ENCODE measurements around the gene KHNYN.

KHNYN gene

GRCh38 chr14:24425704-24426103 lies 4.0 kb upstream of the KHNYN start:
- FAIRE-seq = no peak

GRCh38 chr14:24426150-24426911 lies 3.4 kb upstream of the KHNYN start:
- FAIRE-seq = no peak

GRCh38 chr14:24426912-24427536 lies 2.7 kb upstream of the KHNYN start:
- FAIRE-seq = no peak

- FAIRE-seq = no peak
Measured at GRCh38 chr14:24427537-24428508, 1.9 kb upstream of the KHNYN start.

- FAIRE-seq = no peak
Measured at GRCh38 chr14:24428628-24429394, 943 bp upstream of the KHNYN start.

GRCh38 chr14:24430143-24430681 lies 458 bp downstream of the KHNYN start:
- no peak for FAIRE-seq

- FAIRE-seq = no peak
Measured at GRCh38 chr14:24430682-24431568, 1.2 kb downstream of the KHNYN start.

- FAIRE-seq = no peak
Measured at GRCh38 chr14:24431569-24432258, 2.0 kb downstream of the KHNYN start.

GRCh38 chr14:24432259-24433131 lies 2.7 kb downstream of the KHNYN start:
- FAIRE-seq = no peak

- no peak for FAIRE-seq
Measured at GRCh38 chr14:24434036-24434435, 4.3 kb downstream of the KHNYN start.

- no peak for FAIRE-seq
Measured at GRCh38 chr14:24434676-24435075, 4.9 kb downstream of the KHNYN start.

GRCh38 chr14:24435192-24435810 lies 5.5 kb downstream of the KHNYN start:
- FAIRE-seq = no peak

GRCh38 chr14:24435998-24436354 lies 6.2 kb downstream of the KHNYN start:
- no peak for FAIRE-seq

- no peak for FAIRE-seq
Measured at GRCh38 chr14:24436355-24437019, 6.7 kb downstream of the KHNYN start.

- no peak for FAIRE-seq
Measured at GRCh38 chr14:24437020-24437735, 7.4 kb downstream of the KHNYN start.

GRCh38 chr14:24437736-24438067 lies 7.9 kb downstream of the KHNYN start:
- FAIRE-seq = no peak

- FAIRE-seq = no peak
Measured at GRCh38 chr14:24438223-24439097, 8.7 kb downstream of the KHNYN start.

Data from endometrium (tissue), 2 donors.